HepG2 (cell line): ENCODE results near the gene CDC42SE2. TPM values are rescaled to one million over a fixed set of nuclear protein-coding genes. Genes with fewer than 3 reads are reported as not detected.
A peak's percentile ranks its signal among the peaks of the same experiment; 100 is the strongest.
"Not testable (repeated sequence)": the region's sequence is repeated elsewhere in the genome, so short reads cannot be mapped to it uniquely, and the experiment has no call there.

Source experiments
- ATAC-seq: fragments of 200-7000 bp; cut with Tn5 transposase; 3 replicates; pipeline ENCODE4 v1.9.1; 2020; ENCODE audit warnings: mild to moderate bottlenecking, moderate library complexity
- BruUV-seq: library from RNA; stranded (reverse); fragments of 400-500 nt; replicated peaks from 2 replicates; lab custom pipeline; 2021; lab: Mats Ljungman, UMichigan
- CTCF ChIA-PET: fragments of 300-600 bp; formaldehyde crosslinking; extraction: SDS; loops from one replicate; lab custom pipeline; 2021; ENCODE audit warnings: low total read pairs, inconsistent platforms, low intra/inter-chr PET ratio; lab: Yijun Ruan, JAX
- POLR2A ChIA-PET: fragments of 350-600 bp; sonication (Branson Sonifier 250); formaldehyde crosslinking; loops from one replicate; lab custom pipeline; 2020; ENCODE audit warnings: antibody characterized with exemption, inconsistent platforms; lab: Yijun Ruan, JAX
- DNase-seq: peaks from one replicate; pipeline ENCODE4 v3.0.0-alpha.2; 2015; ENCODE audit warnings: low spot score
- FAIRE-seq: peaks from 3 replicates; lab custom pipeline; 2011; peaks lifted over from hg19 to GRCh38; lab: Jason Lieb, UNC
- H2AFZ ChIP-seq: one replicate; pipeline ENCODE4 v1.6.1; 2011; ENCODE audit warnings: low read length, inconsistent platforms
- H3K27ac ChIP-seq: fragments of 300-600 bp; 3 replicates; pipeline ENCODE4 v1.8.0; 2011; ENCODE audit warnings: mixed run types, mild to moderate bottlenecking, mixed read lengths, low read length, inconsistent platforms; ENCODE audit not compliant: insufficient read depth; ENCODE audit errors: extremely low read length
- H3K27me3 ChIP-seq, 2 experiments: fragments of 200-600 bp in 1 of 2; 2 replicates in 1 of 2; 3 replicates in 1 of 2; pipeline versions ENCODE4 v1.6.0 to v1.8.0; 2011; ENCODE audit warnings: low read length in 2 of 2, mild to moderate bottlenecking in 2 of 2, moderate library complexity in 2 of 2, inconsistent platforms in 1 of 2; ENCODE audit not compliant: insufficient read depth in 2 of 2, control insufficient read depth in 1 of 2
- H3K36me3 ChIP-seq, 2 experiments: fragments of 200-600 bp in 1 of 2; replicated peaks in 1 of 2; 2 replicates in 1 of 2; 3 replicates in 1 of 2; pipeline versions ENCODE4 v1.5.1 to v1.8.0; 2011; ENCODE audit warnings: low read length in 2 of 2, inconsistent platforms in 1 of 2; ENCODE audit not compliant: insufficient read depth in 2 of 2, control insufficient read depth in 1 of 2
- H3K4me1 ChIP-seq: 2 replicates; pipeline ENCODE4 v1.5.1; 2012; ENCODE audit warnings: low read length, inconsistent platforms; ENCODE audit not compliant: insufficient read depth
- H3K4me2 ChIP-seq: 2 replicates; pipeline ENCODE4 v1.6.0; 2011; ENCODE audit warnings: low read depth, low read length, inconsistent platforms
- H3K4me3 ChIP-seq, 3 experiments: fragments of 200-600 bp in 1 of 3; sonication (generic), shearing (Covaris generic) in 1 of 3; replicated peaks in 1 of 3; 2 replicates each; pipeline ENCODE4 v1.5.1; 2011 to 2016; ENCODE audit warnings: low read length in 3 of 3, inconsistent platforms in 2 of 3, low read depth in 2 of 3, mild to moderate bottlenecking in 2 of 3, control low read depth in 1 of 3, mixed read lengths in 1 of 3; ENCODE audit not compliant: insufficient read depth in 1 of 3
- H3K79me2 ChIP-seq: one replicate; pipeline ENCODE4 v1.6.1; 2011; ENCODE audit warnings: low read length, inconsistent platforms; ENCODE audit not compliant: insufficient read depth
- H3K9ac ChIP-seq: 2 replicates; pipeline ENCODE4 v1.6.0; 2011; ENCODE audit warnings: mild to moderate bottlenecking, low read depth, low read length, inconsistent platforms; ENCODE audit not compliant: insufficient read depth
- H3K9me3 ChIP-seq: 2 replicates; pipeline ENCODE4 v1.5.1; 2012; ENCODE audit warnings: mild to moderate bottlenecking, low read length
- H4K20me1 ChIP-seq: 2 replicates; pipeline ENCODE4 v1.6.0; 2011; ENCODE audit warnings: inconsistent platforms, mild to moderate bottlenecking, low read length, moderate library complexity; ENCODE audit not compliant: insufficient read depth
- HNRNPK ChIP-seq: fragments of 200-400 bp; formaldehyde crosslinking; IDR thresholded peaks from 2 replicates; pipeline ENCODE4 v1.6.1; 2018; ENCODE audit warnings: low read length, low read depth, moderate library complexity, mild to moderate bottlenecking; ENCODE audit not compliant: poor library complexity, severe bottlenecking
- HNRNPLL ChIP-seq: fragments of 200-400 bp; formaldehyde crosslinking; IDR thresholded peaks from 2 replicates; pipeline ENCODE4 v1.6.1; 2017; ENCODE audit warnings: mild to moderate bottlenecking, low read depth, low read length; ENCODE audit not compliant: poor library complexity, severe bottlenecking
- ISX ChIP-seq: sonication (generic); formaldehyde crosslinking; conservative IDR thresholded peaks from 2 replicates; pipeline ENCODE4 v1.5.0; 2020; ENCODE audit warnings: missing genetic modification reagents
- TAF15 ChIP-seq: fragments of 200-400 bp; formaldehyde crosslinking; IDR thresholded peaks from one replicate; pipeline ENCODE4 v1.6.1; 2018; ENCODE audit warnings: mild to moderate bottlenecking, low read depth, low read length; ENCODE audit not compliant: poor library complexity, severe bottlenecking
- whole genome bisulfite sequencing: methylation state at CpG from one replicate; pipeline ENCODE4 v1.1.6; 2017; ENCODE audit warnings: low lambda C conversion rate; 5-methylcytosine and 5-hydroxymethylcytosine counted together
- in situ Hi-C: cut with HindIII; loops from 2 replicates; pipeline ENCODE4 v1.10.0; 2017; ENCODE audit warnings: low pct_unique_long_range_greater_than_20kb; ENCODE audit not compliant: extremely low pct_ligation_motif_present
- intact Hi-C: fragments of 100-400 bp; cut with micrococcal nuclease; formaldehyde crosslinking; loops from one replicate; pipeline ENCODE4 v1.10.0; 2022; ENCODE audit not compliant: unreplicated experiment
- polyA plus RNA-seq, 8 experiments: library from polyadenylated mRNA; depleted of rRNA in 3 of 8; stranded (reverse) in 7 of 8; unstranded in 1 of 8; fragments of >200 nt; fragmentation: Illumina TruSeq in 4 of 8; extraction: Trizol in 4 of 8; gene quantifications; 2 replicates each; pipeline versions ENCODE4 v1.2.1 to v1.2.3, GENCODE V29; 2011 to 2016; ENCODE audit warnings: low read depth in 4 of 8, missing spikeins in 1 of 8, mixed read lengths in 1 of 8; ENCODE audit not compliant: insufficient read depth in 1 of 8
- total RNA-seq, 5 experiments: library from RNA; depleted of rRNA; stranded (reverse); fragments of >200 nt; fragmentation: Illumina TruSeq; extraction: Trizol; gene quantifications; 2 replicates each; pipeline ENCODE4 v1.2.3, GENCODE V29; 2016; ENCODE audit warnings: low read depth in 1 of 5

The CDC42SE2 gene
- total and polyA plus RNA-seq, 2 of the 13 experiments (the other 11 are each of a cell fraction or from before 2014, with no cell fraction given): 19.6 to 25.0 TPM

- intact Hi-C loops, CTCF ChIA-PET, H3K27me3 ChIP-seq, H3K4me2 ChIP-seq, H3K9ac ChIP-seq, H2AFZ ChIP-seq, H3K9me3 ChIP-seq, POLR2A ChIA-PET, DNase-seq, H3K4me3 ChIP-seq, FAIRE-seq, H3K36me3 ChIP-seq, ATAC-seq, BruUV-seq, H3K27ac ChIP-seq: not testable (repeated sequence)
- Histone ChIP-seq H4K20me1 (0 out of 2 replicates have a peak, but pooled peaks cover 15% of the 10 kb centered on the region), H3K4me1 (peaks cover 35% of the 10 kb centered on the region), H3K79me2 (peaks cover 67% of the 10 kb centered on the region)
- in situ Hi-C loops: loop anchor here (5.0 kb wide), 1 partner anchor 104 kb away; no protein-coding TSS in a partner anchor
- WGBS: 82% methylated on average over 6 of the region's 6 CpGs
- TF ChIP-seq HNRNPK: peak; percentile 59
Observed at GRCh38 chr5:131278741-131279124, 14.9 kb downstream of the CDC42SE2 start.

GRCh38 chr5:131279204-131279603, 15.4 kb downstream of the CDC42SE2 start:
- ChIA-PET POLR2A (no interaction called here), CTCF (no interaction called here)
- Histone ChIP-seq H3K4me1 (peaks cover 35% of the 10 kb centered on the region), H3K4me2 (no peak overlapping the region), H3K36me3 (no peaks in the 10 kb centered on the region), H3K27ac (no peak overlapping the region), H3K79me2 (peaks cover 66% of the 10 kb centered on the region), H2AFZ (no peak overlapping the region), H3K9ac (no peak overlapping the region), H3K27me3 (no peaks in the 10 kb centered on the region), H3K9me3 (no peaks in the 10 kb centered on the region), H3K4me3 (no peak overlapping the region), H4K20me1 (0 out of 2 replicates have a peak, but pooled peaks cover 14% of the 10 kb centered on the region)
- in situ Hi-C loops: loop anchor here (5.0 kb wide), 1 partner anchor 103 kb away; no protein-coding TSS in a partner anchor
- intact Hi-C loops: no loop called here
- no peak for FAIRE-seq
- TF ChIP-seq ISX (CRISPR knock-in tag) (no peak), TAF15 (no peak), HNRNPLL (no peak)
- no TSS peak for BruUV-seq
- 97% methylated on average over 1 of the region's 1 CpG for WGBS
- DNase-seq: no peak
- no peak for ATAC-seq
